Lung (tissue), 12 donors: ENCODE measurements around the gene TEX261. TPM values are rescaled to one million over a fixed set of nuclear protein-coding genes. Genes with fewer than 3 reads are reported as not detected.
"Not testable (repeated sequence)": the region's sequence is repeated elsewhere in the genome, so short reads cannot be mapped to it uniquely, and the experiment has no call there.

Experiments
- ATAC-seq: fragments of 200-7000 bp; cut with Tn5 transposase; one replicate; pipeline ENCODE4 v1.9.1; 2020; ENCODE audit warnings: moderate number of reproducible peaks; ENCODE audit not compliant: insufficient read depth, low FRiP score
- DNase-seq, 3 donors: peaks; one replicate each; pipeline ENCODE4 v3.0.0-alpha.2; 2013 to 2017
- H3K27ac ChIP-seq, 2 donors: one replicate each; pipeline ENCODE4 v1.5.1; 2013; ENCODE audit warnings: mild to moderate bottlenecking in 2 of 2, moderate library complexity in 2 of 2, control low read depth in 1 of 2, inconsistent platforms in 1 of 2, low read depth in 1 of 2, low read length in 1 of 2
- H3K27me3 ChIP-seq, 3 donors: one replicate each; pipeline ENCODE4 v1.5.1; 2013; ENCODE audit warnings: low read length in 2 of 3; ENCODE audit not compliant: control insufficient read depth in 3 of 3, insufficient read depth in 3 of 3
- H3K36me3 ChIP-seq, 4 donors: one replicate each; pipeline ENCODE4 v1.5.1; 2013; ENCODE audit warnings: low read length in 4 of 4, mild to moderate bottlenecking in 1 of 4, moderate library complexity in 1 of 4; ENCODE audit not compliant: control insufficient read depth in 4 of 4, insufficient read depth in 4 of 4
- H3K4me1 ChIP-seq, 5 donors: one replicate each; pipeline ENCODE4 v1.5.1; 2013; ENCODE audit warnings: low read length in 5 of 5, mild to moderate bottlenecking in 2 of 5, moderate library complexity in 1 of 5; ENCODE audit not compliant: control insufficient read depth in 5 of 5, insufficient read depth in 5 of 5
- H3K4me3 ChIP-seq: one replicate; pipeline ENCODE4 v1.5.1; 2013; ENCODE audit warnings: mild to moderate bottlenecking, control low read depth, moderate library complexity
- H3K9ac ChIP-seq, 2 donors: one replicate each; pipeline ENCODE4 v1.5.1; 2013; ENCODE audit warnings: low read length in 2 of 2, control low read depth in 1 of 2; ENCODE audit not compliant: insufficient read depth in 1 of 2
- H3K9me3 ChIP-seq, 4 donors: one replicate each; pipeline ENCODE4 v1.5.1; 2013; ENCODE audit warnings: low read length in 3 of 4, mild to moderate bottlenecking in 1 of 4, moderate library complexity in 1 of 4; ENCODE audit not compliant: control insufficient read depth in 4 of 4, insufficient read depth in 3 of 4
- CTCF ChIP-seq: IDR thresholded peaks from 2 replicates; pipeline ENCODE4 v1.5.1; 2012; ENCODE audit warnings: mild to moderate bottlenecking; ENCODE audit errors: control extremely low read depth, extremely low read depth
- WGBS, 2 donors: extraction: QIAGEN DNeasy Blood & Tissue Kit; methylation state at CpG; one replicate each; pipeline ENCODE4 v1.1.7; 2013; 5-methylcytosine and 5-hydroxymethylcytosine counted together
- polyA plus RNA-seq, 2 donors: library from polyadenylated mRNA; stranded (reverse); fragments of 200-250 nt; gene quantifications; one replicate each; pipeline ENCODE4 v1.2.1, GENCODE V29; 2013
- total RNA-seq, 2 donors: library from RNA; depleted of rRNA in 1 of 2; stranded (reverse); fragments of >200 nt in 1 of 2; gene quantifications; one replicate each; pipeline ENCODE4 v1.2.1, GENCODE V29; 2014 to 2021
- donor health status: control.
- donor health status: control.
- donor health status: Bipolar disorder and iron deficiency.
- donor health status: healthy.
- donor health status: DM: yes; HTN: yes; CAD: no.

TEX261 gene
- total and polyA plus RNA-seq, 4 donors, result 23.0 to 55.8 (median 34.4) TPM

- TF ChIP-seq CTCF, result peak; percentile 76
- no peaks in the 10 kb centered on the region for H3K9me3 ChIP-seq
- 24% methylated on average over 21 of the region's 21 CpGs for WGBS, 2 donors
- no peak overlapping the region for H3K9ac ChIP-seq
- H3K27ac ChIP-seq, result no peak overlapping the region
- no peak overlapping the region for H3K4me3 ChIP-seq
- ATAC-seq (peak; percentile 68), DNase-seq (peak; percentile 47 to 71 (median 70))
- peaks cover 0 to 4% (median 0%) of the 10 kb centered on the region in 3 donors for H3K27me3 ChIP-seq
- H3K4me1 ChIP-seq, result no peaks in the 10 kb centered on the region
- H3K36me3 ChIP-seq, result no peaks in the 10 kb centered on the region
Measured at GRCh38 chr2:71000780-71001591, 6.3 kb upstream of the TEX261 start.

GRCh38 chr2:70999931-71000330 lies 5.3 kb upstream of the TEX261 start:
- not testable (repeated sequence) for H3K27me3 ChIP-seq, H3K36me3 ChIP-seq, DNase-seq, H3K27ac ChIP-seq, H3K4me1 ChIP-seq, ATAC-seq, H3K9ac ChIP-seq, H3K4me3 ChIP-seq, H3K9me3 ChIP-seq
- 95 to 97% methylated on average over 10 of the region's 10 CpGs for WGBS, 2 donors

GRCh38 chr2:70999362-70999761 lies 4.7 kb upstream of the TEX261 start:
- H3K27ac ChIP-seq, result no peak overlapping the region
- WGBS, 2 donors, result 32 to 55% methylated on average over 2 of the region's 2 CpGs
- H3K9me3 ChIP-seq, result no peaks in the 10 kb centered on the region
- H3K36me3 ChIP-seq, result no peaks in the 10 kb centered on the region
- no peak overlapping the region for H3K9ac ChIP-seq
- no peak for TF ChIP-seq CTCF
- peaks cover 0 to 8% (median 2%) of the 10 kb centered on the region in 5 donors for H3K4me1 ChIP-seq
- H3K4me3 ChIP-seq, result no peak overlapping the region
- peaks cover 0 to 4% (median 0%) of the 10 kb centered on the region in 3 donors for H3K27me3 ChIP-seq
- ATAC-seq, result no peak
- no peak for DNase-seq

- WGBS, 2 donors, result 92 to 97% methylated on average over 4 of the region's 4 CpGs
- peaks cover 0 to 11% (median 2%) of the 10 kb centered on the region in 5 donors for H3K4me1 ChIP-seq
- not testable (repeated sequence) for H3K9ac ChIP-seq, H3K4me3 ChIP-seq, H3K27me3 ChIP-seq, H3K36me3 ChIP-seq, DNase-seq, H3K9me3 ChIP-seq, H3K27ac ChIP-seq, ATAC-seq
Measured at GRCh38 chr2:70998885-70999284, 4.2 kb upstream of the TEX261 start.
